Stimulated activated naive CD8-positive, alpha-beta T cell treated with anti-CD3 and anti-CD28 coated beads, Interleukin-15, Interleukin-2, amounts not matched to agents 100 ng/mL and 50 ng/mL, for 24 hours (primary cell): ENCODE results near the gene CDC27.
"Not testable (repeated sequence)": the region's sequence is repeated elsewhere in the genome, so short reads cannot be mapped to it uniquely, and the experiment has no call there.

Experiments
- H3K27ac Mint-ChIP-seq: one replicate; pipeline ENCODE4 v1.8.0; 2021; ENCODE audit warnings: mild to moderate bottlenecking, mixed read lengths
- H3K27me3 Mint-ChIP-seq: one replicate; pipeline ENCODE4 v1.8.0; 2021; ENCODE audit warnings: mixed read lengths
- H3K36me3 Mint-ChIP-seq: one replicate; pipeline ENCODE4 v1.8.0; 2021; ENCODE audit warnings: low read depth, mixed read lengths
- H3K4me1 Mint-ChIP-seq: one replicate; pipeline ENCODE4 v1.8.0; 2021; ENCODE audit warnings: low read depth, mixed read lengths
- H3K4me3 Mint-ChIP-seq: one replicate; pipeline ENCODE4 v1.8.0; 2021; ENCODE audit warnings: mild to moderate bottlenecking, mixed read lengths
- H3K9me3 Mint-ChIP-seq: one replicate; pipeline ENCODE4 v1.8.0; 2021; ENCODE audit warnings: mixed read lengths

Gene CDC27

GRCh38 chr17:47162013-47162622 lies 27.0 kb downstream of the CDC27 start:
- H3K9me3 Mint-ChIP-seq = no peaks in the 10 kb centered on the region
- peak overlapping the region; percentile 19 for H3K4me3 Mint-ChIP-seq
- H3K4me1 Mint-ChIP-seq = peaks cover 23% of the 10 kb centered on the region
- H3K27ac Mint-ChIP-seq = peak overlapping the region; percentile 28
- H3K36me3 Mint-ChIP-seq = peaks cover 29% of the 10 kb centered on the region
- H3K27me3 Mint-ChIP-seq = no peaks in the 10 kb centered on the region

- Mint-ChIP-seq H3K36me3 (peaks cover 30% of the 10 kb centered on the region), H3K9me3 (no peaks in the 10 kb centered on the region), H3K4me1 (peaks cover 23% of the 10 kb centered on the region), H3K4me3 (no peak overlapping the region), H3K27ac (no peak overlapping the region), H3K27me3 (no peaks in the 10 kb centered on the region)
These were observed 29.8 kb downstream of the CDC27 start for GRCh38 chr17:47159315-47159714.

GRCh38 chr17:47145351-47145750 lies 43.7 kb downstream of the CDC27 start:
- Mint-ChIP-seq H3K9me3 (no peaks in the 10 kb centered on the region), H3K27ac (no peak overlapping the region), H3K27me3 (no peaks in the 10 kb centered on the region), H3K36me3 (peaks cover 63% of the 10 kb centered on the region), H3K4me1 (no peaks in the 10 kb centered on the region), H3K4me3 (no peak overlapping the region)

- no peaks in the 10 kb centered on the region for H3K9me3 Mint-ChIP-seq
- no peaks in the 10 kb centered on the region for H3K4me1 Mint-ChIP-seq
- peaks cover 66% of the 10 kb centered on the region for H3K36me3 Mint-ChIP-seq
- no peaks in the 10 kb centered on the region for H3K27me3 Mint-ChIP-seq
- H3K27ac Mint-ChIP-seq = no peak overlapping the region
- H3K4me3 Mint-ChIP-seq = no peak overlapping the region
These were observed 53.9 kb downstream of the CDC27 start for GRCh38 chr17:47135235-47135634.

GRCh38 chr17:47134354-47134753 lies 54.7 kb downstream of the CDC27 start:
- H3K4me3 Mint-ChIP-seq, H3K27ac Mint-ChIP-seq, H3K27me3 Mint-ChIP-seq, H3K4me1 Mint-ChIP-seq, H3K9me3 Mint-ChIP-seq: not testable (repeated sequence)
- peaks cover 58% of the 10 kb centered on the region for H3K36me3 Mint-ChIP-seq

GRCh38 chr17:47131761-47132160 lies 57.3 kb downstream of the CDC27 start:
- no peaks in the 10 kb centered on the region for H3K9me3 Mint-ChIP-seq
- no peak overlapping the region for H3K4me3 Mint-ChIP-seq
- H3K36me3 Mint-ChIP-seq = peaks cover 44% of the 10 kb centered on the region
- H3K4me1 Mint-ChIP-seq = no peaks in the 10 kb centered on the region
- no peak overlapping the region for H3K27ac Mint-ChIP-seq
- H3K27me3 Mint-ChIP-seq = no peaks in the 10 kb centered on the region

- H3K27me3 Mint-ChIP-seq, H3K27ac Mint-ChIP-seq, H3K4me3 Mint-ChIP-seq, H3K4me1 Mint-ChIP-seq, H3K9me3 Mint-ChIP-seq: not testable (repeated sequence)
- peaks cover 42% of the 10 kb centered on the region for H3K36me3 Mint-ChIP-seq
These were observed 62.3 kb downstream of the CDC27 start for GRCh38 chr17:47126835-47127234.

- peaks cover 50% of the 10 kb centered on the region for H3K36me3 Mint-ChIP-seq
- not testable (repeated sequence) for H3K27me3 Mint-ChIP-seq, H3K4me3 Mint-ChIP-seq, H3K9me3 Mint-ChIP-seq, H3K27ac Mint-ChIP-seq
- H3K4me1 Mint-ChIP-seq = peaks cover 20% of the 10 kb centered on the region
These were observed 65.8 kb downstream of the CDC27 start for GRCh38 chr17:47123262-47123661.

- Mint-ChIP-seq H3K9me3 (no peaks in the 10 kb centered on the region), H3K4me1 (peaks cover 20% of the 10 kb centered on the region), H3K4me3 (no peak overlapping the region), H3K36me3 (peaks cover 43% of the 10 kb centered on the region), H3K27ac (peak overlapping the region; percentile 17), H3K27me3 (no peaks in the 10 kb centered on the region)
These were observed 68.5 kb downstream of the CDC27 start for GRCh38 chr17:47120521-47121095.

- Mint-ChIP-seq H3K9me3 (no peaks in the 10 kb centered on the region), H3K4me3 (no peak overlapping the region), H3K4me1 (peaks cover 20% of the 10 kb centered on the region), H3K27me3 (no peaks in the 10 kb centered on the region), H3K27ac (peak overlapping the region; percentile 17), H3K36me3 (peaks cover 42% of the 10 kb centered on the region)
These were observed 69.2 kb downstream of the CDC27 start for GRCh38 chr17:47119746-47120520.

- Mint-ChIP-seq H3K27ac (no peak overlapping the region), H3K9me3 (no peaks in the 10 kb centered on the region), H3K4me1 (peaks cover 20% of the 10 kb centered on the region), H3K36me3 (peaks cover 38% of the 10 kb centered on the region), H3K27me3 (no peaks in the 10 kb centered on the region), H3K4me3 (no peak overlapping the region)
These were observed 71.7 kb downstream of the CDC27 start for GRCh38 chr17:47117386-47117785.

GRCh38 chr17:47106130-47106529 lies 83.0 kb downstream of the CDC27 start:
- Mint-ChIP-seq H3K27me3 (peaks cover 7% of the 10 kb centered on the region), H3K36me3 (no peaks in the 10 kb centered on the region), H3K4me1 (no peaks in the 10 kb centered on the region), H3K27ac (no peak overlapping the region), H3K4me3 (no peak overlapping the region), H3K9me3 (no peaks in the 10 kb centered on the region)

GRCh38 chr17:47105246-47105645 lies 83.8 kb downstream of the CDC27 start:
- H3K4me1 Mint-ChIP-seq, H3K36me3 Mint-ChIP-seq, H3K27ac Mint-ChIP-seq: not testable (repeated sequence)

GRCh38 chr17:47102914-47103313 lies 86.2 kb downstream of the CDC27 start:
- peaks cover 3% of the 10 kb centered on the region for H3K27me3 Mint-ChIP-seq
- peaks cover 15% of the 10 kb centered on the region for H3K4me1 Mint-ChIP-seq
- H3K4me3 Mint-ChIP-seq = no peak overlapping the region
- no peaks in the 10 kb centered on the region for H3K36me3 Mint-ChIP-seq
- no peak overlapping the region for H3K27ac Mint-ChIP-seq
- no peaks in the 10 kb centered on the region for H3K9me3 Mint-ChIP-seq

More at GRCh38 chr17:47105246-47105645, 83.8 kb downstream of the CDC27 start:
- not testable (repeated sequence) for H3K4me3 Mint-ChIP-seq, H3K27me3 Mint-ChIP-seq, H3K9me3 Mint-ChIP-seq

GRCh38 chr17:47099987-47100711 lies 88.9 kb downstream of the CDC27 start:
- peak overlapping the region; percentile 95 for H3K27ac Mint-ChIP-seq
- H3K4me1 Mint-ChIP-seq = peaks cover 27% of the 10 kb centered on the region
- H3K9me3 Mint-ChIP-seq = no peaks in the 10 kb centered on the region
- H3K27me3 Mint-ChIP-seq = no peaks in the 10 kb centered on the region
- peak overlapping the region; percentile 94 for H3K4me3 Mint-ChIP-seq
- peaks cover 4% of the 10 kb centered on the region for H3K36me3 Mint-ChIP-seq
